H1 (cell line): ENCODE results near the gene PPCDC. TPM values are rescaled to one million over a fixed set of nuclear protein-coding genes. Genes with fewer than 3 reads are reported as not detected.

Experiments
- CTCF ChIA-PET: fragments of 300-600 bp; sonication (Branson Sonifier 250); formaldehyde crosslinking; loops from one replicate; lab custom pipeline; 2021; ENCODE audit not compliant: partially characterized antibody; lab: Charles Lee
- POLR2A ChIA-PET: fragments of 300-600 bp; sonication (Branson Sonifier 250); formaldehyde crosslinking; loops from one replicate; lab custom pipeline; 2021; ENCODE audit warnings: inconsistent platforms; ENCODE audit not compliant: partially characterized antibody; lab: Charles Lee
- DNase-seq, 2 experiments: peaks; one replicate each; pipeline versions ENCODE4 v3.0.0 to v3.0.0-alpha.2; 2010 to 2022; ENCODE audit warnings: low spot score in 2 of 2, low read depth in 1 of 2, mixed read lengths in 1 of 2
- FAIRE-seq: peaks from 2 replicates; lab custom pipeline; 2011; peaks lifted over from hg19 to GRCh38; lab: Jason Lieb, UNC
- H2AFZ ChIP-seq: 2 replicates; pipeline ENCODE4 v1.8.1; 2012; ENCODE audit warnings: low read length, inconsistent platforms
- H2AK5ac ChIP-seq: 2 replicates; pipeline ENCODE4 v1.6.1; 2013; ENCODE audit warnings: low read depth, low read length
- H2BK120ac ChIP-seq: replicated peaks from 2 replicates; pipeline ENCODE3; 2013; ENCODE audit warnings: low read depth, low read length, inconsistent platforms
- H2BK12ac ChIP-seq: 2 replicates; pipeline ENCODE4 v1.6.1; 2013; ENCODE audit warnings: low read depth, low read length
- H2BK15ac ChIP-seq: 2 replicates; pipeline ENCODE4 v1.6.1; 2013; ENCODE audit warnings: low read length
- H2BK20ac ChIP-seq: 2 replicates; pipeline ENCODE4 v1.6.1; 2013; ENCODE audit warnings: low read length
- H2BK5ac ChIP-seq: 2 replicates; pipeline ENCODE4 v1.6.1; 2013; ENCODE audit warnings: low read depth, low read length
- H3K14ac ChIP-seq: 2 replicates; pipeline ENCODE4 v1.6.1; 2013; ENCODE audit warnings: inconsistent platforms; ENCODE audit not compliant: insufficient read length
- H3K18ac ChIP-seq: 2 replicates; pipeline ENCODE4 v1.6.1; 2013; ENCODE audit warnings: low read length; ENCODE audit errors: extremely low read depth
- H3K23ac ChIP-seq: 2 replicates; pipeline ENCODE4 v1.6.1; 2013; ENCODE audit warnings: inconsistent platforms; ENCODE audit not compliant: insufficient read length
- H3K23me2 ChIP-seq: 2 replicates; pipeline ENCODE4 v1.6.1; 2013; ENCODE audit warnings: low read depth, low read length
- H3K27ac ChIP-seq: 2 replicates; pipeline ENCODE4 v1.6.1; 2011; ENCODE audit warnings: low read depth, low read length, inconsistent platforms
- H3K27me3 ChIP-seq, 4 experiments: replicated peaks in 1 of 4; 1 replicate in 1 of 4; 2 replicates in 3 of 4; pipeline versions ENCODE4 v1.6.1 to v1.8.1; 2011 to 2013; ENCODE audit warnings: low read length in 3 of 4, mild to moderate bottlenecking in 3 of 4, inconsistent platforms in 2 of 4, mixed read lengths in 2 of 4, moderate library complexity in 1 of 4; ENCODE audit not compliant: control insufficient read depth in 3 of 4, insufficient read depth in 3 of 4; ENCODE audit errors: extremely low read depth in 1 of 4
- H3K36me3 ChIP-seq, 4 experiments: 2 replicates each; pipeline versions ENCODE4 v1.6.1 to v1.8.1; 2011 to 2013; ENCODE audit warnings: mild to moderate bottlenecking in 4 of 4, low read length in 3 of 4, moderate library complexity in 2 of 4, control low read depth in 1 of 4, inconsistent platforms in 1 of 4; ENCODE audit not compliant: insufficient read depth in 4 of 4, control insufficient read depth in 2 of 4
- H3K4ac ChIP-seq: replicated peaks from 2 replicates; pipeline ENCODE3; 2013; ENCODE audit warnings: low read length, low read depth, mixed read lengths, inconsistent platforms; ENCODE audit not compliant: insufficient read length
- H3K4me1 ChIP-seq, 4 experiments: replicated peaks in 1 of 4; 1 replicate in 1 of 4; 2 replicates in 3 of 4; pipeline versions ENCODE4 v1.6.1 to v1.8.1; 2011 to 2013; ENCODE audit warnings: low read length in 3 of 4, inconsistent platforms in 2 of 4, mixed read lengths in 1 of 4; ENCODE audit not compliant: insufficient read depth in 4 of 4, control insufficient read depth in 3 of 4
- H3K4me2 ChIP-seq, 2 experiments: 2 replicates each; pipeline versions ENCODE4 v1.6.1 to v1.8.1; 2011 to 2013; ENCODE audit warnings: low read depth in 2 of 2, low read length in 2 of 2, control low read depth in 1 of 2, inconsistent platforms in 1 of 2, mild to moderate bottlenecking in 1 of 2; ENCODE audit not compliant: insufficient read depth in 1 of 2
- H3K4me3 ChIP-seq, 4 experiments: fragments of 200-600, 300-600 bp in 1 of 4; sonication (generic), shearing (Covaris generic), sonication (Bioruptor Twin) in 1 of 4; 2 replicates each; pipeline versions ENCODE4 v1.5.1 to v1.8.1; 2011 to 2016; ENCODE audit warnings: low read length in 4 of 4, low read depth in 3 of 4, control low read depth in 2 of 4, inconsistent platforms in 2 of 4, mild to moderate bottlenecking in 2 of 4, mixed read lengths in 1 of 4, moderate library complexity in 1 of 4; ENCODE audit not compliant: insufficient read depth in 2 of 4; ENCODE audit errors: extremely low read depth in 1 of 4
- H3K56ac ChIP-seq: replicated peaks from 2 replicates; pipeline ENCODE3; 2013; ENCODE audit warnings: low read depth, mild to moderate bottlenecking, mixed read lengths, low read length, inconsistent platforms; ENCODE audit not compliant: insufficient read length
- H3K79me1 ChIP-seq: 2 replicates; pipeline ENCODE4 v1.6.1; 2013; ENCODE audit warnings: low read depth, low read length, control low read depth
- H3K79me2 ChIP-seq, 2 experiments: 2 replicates each; pipeline versions ENCODE4 v1.6.1 to v1.8.1; 2012 to 2013; ENCODE audit warnings: low read length in 2 of 2, mild to moderate bottlenecking in 2 of 2, inconsistent platforms in 1 of 2; ENCODE audit not compliant: insufficient read depth in 2 of 2, control insufficient read depth in 1 of 2
- H3K9ac ChIP-seq, 4 experiments: replicated peaks in 1 of 4; 1 replicate in 1 of 4; 2 replicates in 3 of 4; pipeline versions ENCODE4 v1.6.1 to v1.8.1; 2011 to 2013; ENCODE audit warnings: low read depth in 3 of 4, low read length in 3 of 4, control low read depth in 2 of 4, mild to moderate bottlenecking in 2 of 4, moderate library complexity in 2 of 4, inconsistent platforms in 1 of 4; ENCODE audit errors: extremely low read depth in 1 of 4
- H3K9me3 ChIP-seq, 2 experiments: 2 replicates each; pipeline versions ENCODE4 v1.6.1 to v1.8.1; 2012 to 2013; ENCODE audit warnings: mild to moderate bottlenecking in 2 of 2, moderate library complexity in 2 of 2, control low read depth in 1 of 2, inconsistent platforms in 1 of 2, low read depth in 1 of 2, low read length in 1 of 2, mixed read lengths in 1 of 2; ENCODE audit not compliant: insufficient read depth in 2 of 2
- H4K20me1 ChIP-seq, 2 experiments: replicated peaks in 1 of 2; 2 replicates each; pipeline versions ENCODE3 to v1.8.1; 2011 to 2013; ENCODE audit warnings: inconsistent platforms in 2 of 2, low read length in 2 of 2, mild to moderate bottlenecking in 1 of 2; ENCODE audit not compliant: insufficient read depth in 2 of 2, control insufficient read depth in 1 of 2
- H4K5ac ChIP-seq: 2 replicates; pipeline ENCODE4 v1.6.1; 2013; ENCODE audit warnings: low read length, low read depth, mixed read lengths, inconsistent platforms; ENCODE audit not compliant: insufficient read length
- H4K8ac ChIP-seq: 2 replicates; pipeline ENCODE4 v1.8.0; 2013; ENCODE audit warnings: mild to moderate bottlenecking, moderate library complexity, low read length, inconsistent platforms; ENCODE audit not compliant: insufficient read depth; ENCODE audit errors: extremely low read depth
- H4K91ac ChIP-seq: replicated peaks from 2 replicates; pipeline ENCODE3; 2013; ENCODE audit warnings: low read length, mixed read lengths, inconsistent platforms; ENCODE audit not compliant: insufficient read length
- CTCF ChIP-seq, 3 experiments: IDR thresholded peaks; 1 replicate in 2 of 3; 2 replicates in 1 of 3; pipeline versions ENCODE4 v1.5.1 to v1.6.1; 2011; ENCODE audit warnings: low read length in 3 of 3, mild to moderate bottlenecking in 3 of 3, inconsistent platforms in 2 of 3, low read depth in 1 of 3, moderate library complexity in 1 of 3; ENCODE audit not compliant: insufficient read depth in 1 of 3; ENCODE audit errors: control extremely low read depth in 1 of 3
- WGBS, 2 experiments: shearing (Covaris generic) in 1 of 2; methylation state at CpG; one replicate each; pipeline versions ENCODE4 v1.1.6 to v1.1.7; 2013 to 2015; ENCODE audit warnings: low lambda C conversion rate in 2 of 2, mixed read lengths in 2 of 2, inconsistent platforms in 1 of 2, low coverage in 1 of 2, missing lambda C conversion rate in 1 of 2; ENCODE audit not compliant: insufficient replicate concordance in 2 of 2, insufficient coverage in 1 of 2, insufficient read length in 1 of 2; ENCODE audit errors: extremely low coverage in 1 of 2, missing lambda C conversion rate in 1 of 2; 5-methylcytosine and 5-hydroxymethylcytosine counted together
- polyA plus RNA-seq, 7 experiments: library from polyadenylated mRNA; depleted of rRNA in 3 of 7; stranded (reverse) in 5 of 7; unstranded in 2 of 7; fragments of >200 nt in 5 of 7; fragments of 200-250 nt in 2 of 7; gene quantifications; 1 replicate in 5 of 7; 2 replicates in 1 of 7; 4 replicates in 1 of 7; pipeline versions ENCODE4 v1.2.1 to v1.2.3, GENCODE V29; 2011 to 2013; ENCODE audit warnings: missing spikeins in 2 of 7, mixed read lengths in 2 of 7
- total RNA-seq: library from RNA; stranded (reverse); fragmentation: NEBNext Ultra II Directional; extraction: Animal tissue kit (Norgen Biotek cat#: 25700); gene quantifications from 2 replicates; pipeline ENCODE4 v1.2.1, GENCODE V29; 2021

Gene PPCDC
- total and polyA plus RNA-seq, 2 of the 8 experiments (the other 6 are each of a cell fraction or from before 2014, with no cell fraction given): 11.3 to 29.7 TPM

GRCh38 chr15:74988007-74988800 lies 35.2 kb upstream of the PPCDC start:
- Histone ChIP-seq H2BK12ac (no peak overlapping the region; the same call in 1 of the 2 replicates), H3K18ac (no peak overlapping the region), H2BK15ac (no peak overlapping the region), H4K8ac (no peak overlapping the region), H2BK20ac (no peak overlapping the region), H4K91ac (no peak overlapping the region), H3K14ac (no peak overlapping the region), H2BK120ac (no peak overlapping the region), H3K27me3 (no peaks in the 10 kb centered on the region), H4K5ac (no peak overlapping the region), H4K20me1 (no peaks in the 10 kb centered on the region), H2BK5ac (no peak overlapping the region), H3K79me1 (no peaks in the 10 kb centered on the region), H3K56ac (no peak overlapping the region), H3K79me2 (no peaks in the 10 kb centered on the region), H3K23ac (no peak overlapping the region), H3K4ac (no peak overlapping the region), H3K23me2 (no peaks in the 10 kb centered on the region; the same call in 1 of the 2 replicates), H2AFZ (no peak overlapping the region), H3K9ac (no peak overlapping the region), H3K4me3 (no peak overlapping the region), H3K4me1 (no peaks in the 10 kb centered on the region), H3K4me2 (no peak overlapping the region), H2AK5ac (no peak overlapping the region), H3K9me3 (no peaks in the 10 kb centered on the region), H3K27ac (no peak overlapping the region), H3K36me3 (no peaks in the 10 kb centered on the region)
- ChIA-PET POLR2A (interaction anchor here (0.8 to 1.7 kb wide), 2 partner anchors 31 to 179 kb away, joined by 4 to 7 read pairs; partner anchors contain the start of gene RPP25), CTCF (interaction anchor here (0.6 to 2.8 kb wide), 13 partner anchors 10 to 211 kb away, joined by 3 to 9 read pairs (median 4); partner anchors contain the start of gene PPCDC)
- 62% methylated on average over 4 of the region's 4 CpGs; no CpG with 5 or more reads in 1 of the 2 experiments for WGBS, 2 experiments
- peak in 1 of 2 experiments; percentile 60 for DNase-seq
- FAIRE-seq: no peak
- TF ChIP-seq CTCF (IDR thresholded peaks at IDR 0.05; ENCODE audit: control extremely low read depth in 1 of 3, insufficient read depth in 1 of 3, low read depth in 1 of 3, low read length in 3 of 3): peak; percentile 73 to 84 (median 77)
